C4-2B (cell line): ENCODE measurements around the gene GLI3.

Experiments used
- H3K27ac ChIP-seq: fragments of 450-650 bp; 2 replicates; pipeline ENCODE4 v1.5.1; 2017
- ZFX ChIP-seq: fragments of 450-650 bp; IDR thresholded peaks from 2 replicates; pipeline ENCODE4 v1.6.1; 2017
- TF ChIP-seq, protein P1 (sequence below): fragments of 450-650 bp; conservative IDR thresholded peaks from 2 replicates; pipeline ENCODE4 v1.5.1; 2017; ENCODE audit warnings: mild to moderate bottlenecking

Gene GLI3

DNA sequence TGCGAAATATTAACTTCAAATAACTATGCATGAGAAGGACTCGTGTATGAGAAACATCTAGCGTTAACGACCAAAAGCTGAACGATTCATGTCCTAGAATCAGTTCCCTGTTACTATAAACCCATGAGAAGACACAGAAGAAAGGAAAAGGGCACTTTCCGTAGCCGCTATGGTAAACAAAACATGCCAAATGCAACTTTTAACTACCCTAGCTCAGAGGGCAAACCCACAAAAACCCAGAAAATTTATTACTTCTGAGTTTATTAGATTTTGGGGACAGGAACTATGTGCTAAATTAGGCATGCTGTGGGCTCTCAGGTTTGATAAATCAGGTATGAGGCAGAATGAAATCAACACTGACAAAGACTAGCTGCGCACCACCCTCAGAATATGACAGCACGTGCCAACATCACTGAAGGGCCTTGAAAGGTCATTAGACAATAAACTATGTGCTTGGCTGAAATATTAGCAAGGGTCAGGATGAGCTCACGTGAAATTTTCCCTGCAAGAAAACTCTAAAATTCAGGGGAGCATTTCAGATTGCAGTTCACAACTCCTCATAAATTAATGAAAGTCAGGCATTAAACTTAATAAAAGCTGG lies 102.6 kb downstream of the GLI3 start:
- H3K27ac ChIP-seq, result no peak overlapping the region
- no peak for TF ChIP-seq ZFX
- TF ChIP-seq, protein P1, sequence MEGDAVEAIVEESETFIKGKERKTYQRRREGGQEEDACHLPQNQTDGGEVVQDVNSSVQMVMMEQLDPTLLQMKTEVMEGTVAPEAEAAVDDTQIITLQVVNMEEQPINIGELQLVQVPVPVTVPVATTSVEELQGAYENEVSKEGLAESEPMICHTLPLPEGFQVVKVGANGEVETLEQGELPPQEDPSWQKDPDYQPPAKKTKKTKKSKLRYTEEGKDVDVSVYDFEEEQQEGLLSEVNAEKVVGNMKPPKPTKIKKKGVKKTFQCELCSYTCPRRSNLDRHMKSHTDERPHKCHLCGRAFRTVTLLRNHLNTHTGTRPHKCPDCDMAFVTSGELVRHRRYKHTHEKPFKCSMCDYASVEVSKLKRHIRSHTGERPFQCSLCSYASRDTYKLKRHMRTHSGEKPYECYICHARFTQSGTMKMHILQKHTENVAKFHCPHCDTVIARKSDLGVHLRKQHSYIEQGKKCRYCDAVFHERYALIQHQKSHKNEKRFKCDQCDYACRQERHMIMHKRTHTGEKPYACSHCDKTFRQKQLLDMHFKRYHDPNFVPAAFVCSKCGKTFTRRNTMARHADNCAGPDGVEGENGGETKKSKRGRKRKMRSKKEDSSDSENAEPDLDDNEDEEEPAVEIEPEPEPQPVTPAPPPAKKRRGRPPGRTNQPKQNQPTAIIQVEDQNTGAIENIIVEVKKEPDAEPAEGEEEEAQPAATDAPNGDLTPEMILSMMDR, result no peak

GRCh38 chr7:42133321-42133720 lies 103.7 kb downstream of the GLI3 start:
- TF ChIP-seq, protein P1, result no peak
- TF ChIP-seq ZFX, result no peak
- H3K27ac ChIP-seq, result no peak overlapping the region

DNA sequence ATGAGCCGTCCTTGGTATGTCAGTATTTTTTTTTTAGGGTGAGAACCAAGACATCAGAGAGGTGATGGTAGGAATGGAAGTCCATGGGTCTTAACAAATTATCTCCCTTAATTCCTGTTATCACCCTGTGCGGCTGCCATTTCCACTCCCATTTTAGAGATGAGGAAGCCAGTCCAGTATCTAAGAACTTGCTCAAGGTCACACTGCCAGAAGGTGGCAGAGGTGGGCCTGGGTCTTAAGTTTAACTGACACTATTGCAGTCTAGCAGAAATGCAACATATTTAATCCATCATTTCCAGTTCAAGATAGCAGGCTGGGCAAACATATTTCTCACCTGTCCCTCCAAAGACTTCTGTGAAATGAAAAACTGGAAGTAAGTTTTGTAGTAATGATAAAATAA lies 108.3 kb downstream of the GLI3 start:
- TF ChIP-seq, protein P1, result peak; percentile 55
- no peak for TF ChIP-seq ZFX
- no peak overlapping the region for H3K27ac ChIP-seq

DNA sequence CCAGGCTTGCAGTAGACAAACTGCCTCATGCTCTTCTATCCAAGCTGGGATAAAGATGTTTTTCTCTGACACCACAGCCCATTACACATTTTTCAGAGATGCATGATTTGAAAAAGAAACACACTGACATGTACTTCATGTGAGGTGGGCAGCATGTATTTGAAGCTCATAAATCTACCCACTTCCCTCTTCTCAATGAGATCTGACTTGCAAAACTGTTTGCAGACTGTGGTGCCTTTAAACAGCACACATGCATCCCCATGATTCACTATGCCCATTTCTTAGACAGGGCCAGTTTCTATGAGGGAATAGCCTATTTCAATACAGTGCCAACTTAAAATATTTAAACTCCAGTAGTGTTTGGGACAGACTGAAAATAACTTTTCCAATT lies 109.8 kb downstream of the GLI3 start:
- TF ChIP-seq, protein P1, result no peak
- no peak for TF ChIP-seq ZFX
- no peak overlapping the region for H3K27ac ChIP-seq

DNA sequence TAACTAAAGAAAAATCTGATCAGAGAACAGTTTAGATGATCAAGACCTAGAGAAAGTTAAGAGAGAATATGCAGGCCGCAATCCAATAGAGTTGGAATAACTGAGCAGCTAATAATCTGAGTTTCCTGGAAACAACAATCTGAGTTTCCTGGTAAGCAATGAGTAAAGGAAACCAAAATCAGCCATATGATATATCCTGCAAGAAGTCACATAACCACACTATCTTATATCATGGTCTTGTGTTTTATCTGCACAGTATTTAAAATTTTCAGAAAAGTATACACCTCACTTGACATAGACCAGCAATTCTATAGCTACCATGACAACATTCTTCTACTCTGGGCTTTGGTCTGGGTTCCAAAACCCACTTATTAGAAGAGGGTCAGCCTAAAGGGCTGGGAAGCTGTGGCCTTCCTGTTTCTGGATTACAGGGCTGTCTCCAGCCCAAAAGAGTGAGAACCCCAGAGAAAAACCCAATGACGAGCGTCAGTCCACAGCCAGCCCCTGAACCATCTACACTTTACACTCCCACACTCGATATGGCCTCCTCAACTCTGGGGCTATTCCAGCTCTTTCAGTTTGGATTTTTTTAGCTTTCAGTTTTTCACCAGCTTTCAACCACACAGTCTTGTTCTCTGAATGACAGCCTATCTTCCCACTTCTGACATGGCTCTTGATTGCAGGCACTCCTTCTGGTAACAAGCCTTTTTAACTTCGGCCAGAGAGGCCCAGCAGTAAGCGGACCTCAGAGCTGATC lies 110.4 kb downstream of the GLI3 start:
- H3K27ac ChIP-seq, result no peak overlapping the region
- TF ChIP-seq, protein P1, result no peak
- no peak for TF ChIP-seq ZFX

- H3K27ac ChIP-seq, result no peak overlapping the region
- TF ChIP-seq, protein P1, result no peak
- no peak for TF ChIP-seq ZFX
Observed at GRCh38 chr7:42125321-42125720, 111.7 kb downstream of the GLI3 start.

- H3K27ac ChIP-seq, result no peak overlapping the region
- TF ChIP-seq ZFX, result no peak
- TF ChIP-seq, protein P1, result no peak
Observed at GRCh38 chr7:42123716-42124115, 113.3 kb downstream of the GLI3 start.
